ENCODE data around the gene CD28.

Gene CD28

DNA sequence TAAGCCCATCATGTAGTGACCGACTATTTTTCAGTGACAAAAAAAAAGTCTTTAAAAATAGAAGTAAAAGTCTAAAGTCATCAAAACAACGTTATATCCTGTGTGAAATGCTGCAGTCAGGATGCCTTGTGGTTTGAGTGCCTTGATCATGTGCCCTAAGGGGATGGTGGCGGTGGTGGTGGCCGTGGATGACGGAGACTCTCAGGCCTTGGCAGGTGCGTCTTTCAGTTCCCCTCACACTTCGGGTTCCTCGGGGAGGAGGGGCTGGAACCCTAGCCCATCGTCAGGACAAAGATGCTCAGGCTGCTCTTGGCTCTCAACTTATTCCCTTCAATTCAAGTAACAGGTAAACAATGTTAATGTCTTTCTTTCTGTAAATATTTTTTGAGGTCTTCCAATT, at the start of gene CD28:
Gene CD28, plus strand, starts transcription at position 237 of the 400 bp plus-strand sequence. Its CDS starts 58 bp downstream, at position 295.
- DNase-seq: peak in 1 of 56 donors; percentile 3

DNA sequence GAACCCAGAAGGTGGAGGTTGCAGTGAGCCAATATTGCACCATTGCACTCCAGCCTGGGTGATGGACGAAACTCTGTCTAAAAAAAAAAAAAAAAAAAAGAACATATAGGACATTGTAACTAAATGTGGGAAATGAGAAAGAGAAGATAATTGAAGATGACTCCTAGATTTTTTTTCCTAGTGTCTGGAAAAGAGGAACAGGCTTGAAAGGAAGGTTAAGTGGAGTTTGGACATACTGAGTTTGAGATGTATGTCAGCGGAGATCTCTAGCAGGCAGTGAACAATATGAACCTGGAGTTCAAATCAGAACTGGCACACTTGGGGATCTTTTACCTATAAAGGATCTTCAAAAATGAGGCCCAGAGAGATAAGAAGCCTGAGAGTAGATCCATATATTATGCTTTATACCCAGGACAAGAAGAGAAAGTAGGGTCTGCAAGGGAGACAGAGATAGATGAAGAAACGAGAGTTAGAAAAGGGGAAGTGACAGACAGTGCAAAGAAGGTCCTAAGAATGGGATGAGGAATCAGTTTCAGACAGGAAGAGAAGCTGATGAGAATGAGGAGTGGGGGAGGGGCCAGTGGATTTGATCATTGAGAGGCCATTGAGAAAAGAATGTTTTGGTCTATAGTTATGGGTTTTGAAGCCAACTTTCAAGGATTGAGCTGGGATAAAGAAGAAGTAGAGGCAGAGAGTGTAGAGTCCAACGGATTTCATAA, 46.9 kb upstream of the CD28 start:
- peak in 3 of 56 donors; percentile 3 to 33 (median 9) for DNase-seq

DNA sequence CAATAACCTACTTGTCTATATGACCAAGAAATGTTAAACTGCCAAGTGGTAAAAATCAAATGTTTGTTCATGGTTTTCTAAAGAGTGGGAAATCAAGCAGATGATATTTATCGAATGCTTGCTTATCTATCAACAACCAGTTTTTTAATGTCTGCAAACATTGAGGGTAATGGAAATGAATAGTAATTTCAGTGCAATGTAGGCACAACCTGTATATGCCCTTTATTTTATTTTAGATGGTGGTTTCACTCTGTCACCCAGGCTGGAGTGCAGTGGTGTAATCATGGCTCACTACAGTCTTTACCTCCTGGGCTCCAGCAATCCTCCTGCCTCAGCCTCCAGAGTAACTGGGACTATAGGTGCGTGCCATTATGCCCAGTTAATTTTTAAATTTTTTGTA, 46.0 kb upstream of the CD28 start:
- DNase-seq: no peak

DNA sequence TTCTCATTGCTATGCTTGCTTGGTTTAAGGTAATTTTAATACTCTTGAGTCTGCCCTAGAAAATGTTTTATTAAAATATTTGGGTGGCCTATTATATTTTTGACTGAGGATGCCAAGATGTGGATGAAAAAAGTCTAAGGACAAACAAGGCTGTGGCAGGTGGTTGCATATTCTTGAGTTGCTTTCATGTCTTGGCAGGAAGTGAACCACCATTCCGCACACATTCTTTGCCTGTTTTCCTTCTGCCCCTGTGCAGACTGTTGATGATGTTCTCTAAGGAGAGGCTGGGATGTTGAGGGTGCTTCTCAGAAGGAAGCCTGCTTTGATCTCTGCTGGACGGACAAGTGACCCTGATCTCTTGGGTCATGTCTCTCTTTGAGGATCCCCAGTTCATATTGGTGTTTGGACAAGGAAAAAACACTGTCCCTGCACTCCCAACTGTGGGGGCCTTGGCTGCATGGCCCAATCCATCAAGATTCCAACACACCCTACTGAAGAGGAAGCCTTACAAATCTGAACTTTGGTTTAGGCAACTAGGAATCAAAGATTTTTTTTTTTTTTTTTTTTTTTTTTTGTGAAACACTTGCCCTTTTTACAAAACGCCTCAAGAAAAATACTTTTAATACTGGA, 45.0 kb upstream of the CD28 start:
- DNase-seq: no peak

DNA sequence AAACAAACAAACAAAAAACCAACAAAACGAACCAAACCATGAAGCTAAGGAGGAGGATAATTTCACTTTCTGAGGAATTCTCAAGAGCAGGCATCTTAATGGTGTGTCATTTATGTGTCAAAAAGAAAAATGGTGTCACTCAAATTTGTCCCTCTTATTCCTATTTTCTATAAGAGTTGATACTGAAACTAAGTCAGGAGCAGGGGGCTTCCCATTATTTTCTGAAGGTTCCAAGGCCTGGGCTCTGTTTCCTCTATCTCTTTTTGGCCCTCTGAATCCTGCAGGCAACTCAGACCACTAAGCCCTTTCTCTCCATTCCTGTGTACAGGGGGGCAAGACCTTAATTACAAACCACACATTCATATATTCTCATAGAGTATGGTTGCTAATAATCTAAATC, 44.0 kb upstream of the CD28 start:
- no peak for DNase-seq

DNA sequence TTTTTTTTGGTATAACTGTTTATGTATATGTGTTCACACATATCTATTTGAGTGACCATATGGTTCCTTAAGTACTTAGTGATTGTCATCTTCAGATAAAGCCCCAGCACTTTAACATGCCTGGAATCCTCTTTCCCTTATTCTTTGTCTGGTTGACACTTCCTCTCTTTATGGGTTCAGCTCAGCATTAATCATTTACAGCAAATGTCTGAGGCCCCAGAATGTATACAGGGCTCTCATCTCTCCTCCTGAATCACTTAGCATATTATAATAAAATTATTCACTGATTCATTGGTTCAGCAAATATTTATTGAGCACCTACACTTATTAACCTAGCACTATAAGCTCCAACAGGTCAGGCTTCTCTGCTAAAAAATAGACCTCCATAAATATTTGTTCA, 43.5 kb upstream of the CD28 start:
- DNase-seq: no peak

DNA sequence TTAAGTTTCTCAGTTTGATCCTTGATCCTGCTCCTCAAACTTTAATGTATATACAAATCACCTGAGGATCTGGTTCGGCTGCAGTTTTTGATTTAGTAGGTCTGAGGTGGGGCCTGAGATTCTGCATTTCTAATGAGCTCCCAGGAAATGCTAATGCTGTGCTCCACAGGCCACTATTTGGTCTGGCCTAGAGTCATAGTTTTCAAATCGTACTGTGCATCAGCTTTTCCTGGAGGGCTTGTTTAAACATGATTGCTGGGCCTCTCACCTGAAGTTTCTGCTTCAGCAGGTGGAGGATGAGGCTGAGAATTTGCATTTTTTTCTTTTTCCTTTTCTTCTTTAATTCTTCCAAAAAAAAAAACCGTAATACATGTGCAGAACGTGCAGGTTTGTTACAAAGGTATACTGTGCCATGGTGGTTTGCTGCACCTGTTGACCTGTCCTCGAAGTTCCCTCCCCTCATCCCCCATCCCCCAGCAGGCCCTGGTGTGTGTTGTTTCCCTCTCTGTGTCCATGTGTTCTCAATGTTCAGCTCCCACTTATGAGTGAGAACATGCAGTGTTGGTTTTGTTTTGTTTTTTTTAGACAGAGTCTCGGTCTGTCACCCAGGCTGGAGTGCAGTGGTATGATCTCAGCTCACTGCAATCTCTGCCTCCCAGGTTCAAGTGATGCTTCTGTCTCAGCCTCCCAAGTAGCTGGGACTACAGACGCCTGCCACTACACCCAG, 42.2 kb upstream of the CD28 start:
- DNase-seq: no peak

DNA sequence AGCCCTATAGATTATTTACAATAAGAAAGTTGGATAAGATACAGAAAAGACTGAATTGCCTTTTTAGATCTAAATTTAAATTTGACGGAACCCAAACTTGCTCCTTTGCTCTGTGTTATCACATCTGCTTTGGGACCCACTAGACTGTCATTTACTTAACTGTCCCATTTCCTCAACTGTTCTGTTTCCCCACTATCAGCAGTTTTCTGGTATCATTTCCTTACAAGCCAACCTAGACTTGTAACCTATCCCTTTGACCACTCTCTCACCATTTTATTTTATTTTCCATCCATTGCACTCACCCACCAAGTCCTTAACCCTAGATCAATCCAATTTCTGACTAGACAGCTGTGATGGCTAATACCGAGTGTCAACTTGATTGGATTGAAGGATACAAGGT, 38.6 kb upstream of the CD28 start:
- no peak for DNase-seq

DNA sequence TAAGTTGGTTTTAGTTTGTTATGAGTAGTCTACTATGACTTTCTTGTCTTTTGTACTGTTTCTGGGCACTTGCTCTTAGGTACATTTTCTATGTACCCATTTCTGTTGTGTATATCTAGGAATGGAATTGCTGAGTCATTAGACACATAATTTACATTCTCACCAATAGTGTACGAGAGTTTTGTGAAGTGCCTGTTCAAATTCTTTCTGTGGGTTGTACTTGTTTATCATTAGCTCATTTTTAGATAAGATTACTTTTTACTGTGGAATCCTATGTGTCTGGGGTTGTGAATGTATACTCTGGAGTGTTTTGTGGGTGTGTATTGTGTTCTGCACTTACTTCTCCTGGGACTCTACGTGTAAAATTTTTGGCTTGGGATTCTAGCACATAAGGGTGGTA, 36.6 kb upstream of the CD28 start:
- DNase-seq: no peak

DNA sequence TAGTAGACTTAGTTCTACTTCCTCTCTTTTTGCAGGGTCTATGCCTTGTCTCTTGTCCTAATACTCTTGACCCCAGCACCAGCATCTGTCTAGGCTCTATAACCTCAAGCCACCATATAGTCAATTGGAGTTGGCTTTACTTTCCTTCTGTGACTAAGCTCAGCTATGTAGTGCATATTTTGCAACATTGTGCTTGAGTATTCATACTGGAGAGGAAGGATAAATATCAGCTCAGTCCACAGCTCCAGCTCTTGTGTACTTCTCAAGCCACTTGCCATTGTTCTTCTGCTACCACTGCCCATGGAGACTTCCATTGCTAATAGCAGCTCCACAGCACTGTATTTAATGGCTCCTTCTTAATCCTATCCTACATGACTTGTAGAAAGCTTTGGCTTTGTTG, 35.5 kb upstream of the CD28 start:
- DNase-seq: no peak

DNA sequence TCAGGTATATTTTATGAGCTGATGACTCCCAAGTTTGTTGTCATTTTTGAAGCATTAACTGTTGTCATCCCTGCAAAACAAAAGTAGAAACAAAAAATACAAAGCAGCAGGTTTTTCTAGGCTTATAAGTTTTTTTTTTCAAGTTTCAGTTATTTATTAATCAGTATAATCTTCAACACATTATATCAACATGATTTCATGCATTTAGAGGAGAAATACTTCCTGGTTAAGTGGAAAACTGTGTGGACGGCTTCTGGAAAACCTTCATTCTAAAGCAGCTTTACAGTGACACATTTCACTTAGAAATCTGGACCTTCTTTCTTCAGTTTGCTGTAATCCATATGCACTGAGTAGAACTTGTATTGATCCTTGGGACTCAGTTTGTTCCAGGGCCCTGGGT, 34.6 kb upstream of the CD28 start:
- DNase-seq: no peak

DNA sequence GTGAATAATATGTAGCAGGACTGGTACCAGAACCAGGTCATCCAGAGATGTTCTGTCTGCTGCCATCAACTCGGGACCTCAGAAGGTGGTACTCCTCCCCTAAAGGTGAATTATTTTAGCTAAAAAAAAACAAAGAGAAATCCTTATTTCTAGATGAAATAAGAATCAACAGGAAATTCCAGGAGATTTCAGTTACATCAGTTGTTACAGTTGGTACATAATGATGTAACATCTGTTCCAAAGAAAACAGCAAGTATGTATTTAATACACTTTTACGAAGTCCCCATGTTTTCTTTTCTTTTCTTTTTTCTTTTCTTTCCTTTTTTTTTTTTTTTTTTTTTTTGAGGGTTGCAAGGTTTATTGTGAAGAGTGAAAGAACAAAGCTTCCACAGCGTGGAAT, 33.6 kb upstream of the CD28 start:
- no peak for DNase-seq

DNA sequence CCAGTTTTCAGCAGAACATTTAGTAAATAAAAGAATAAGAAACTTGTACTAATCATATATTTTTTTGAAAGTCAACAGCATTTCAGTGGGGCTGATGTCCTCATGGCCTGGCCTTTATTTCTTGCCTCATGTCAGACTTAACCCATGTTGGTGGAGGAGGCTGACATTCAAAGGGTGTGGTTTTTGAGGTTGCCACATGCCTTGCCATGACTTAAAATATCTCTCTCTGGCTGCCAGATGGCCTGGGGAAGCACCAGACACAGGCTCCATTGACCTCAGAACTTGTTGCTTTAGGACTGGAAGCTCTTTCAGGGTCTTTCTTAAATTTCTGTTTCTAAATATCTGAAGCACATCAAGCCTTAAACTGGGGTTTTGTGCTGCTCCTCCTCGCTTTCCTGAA, 32.5 kb upstream of the CD28 start:
- no peak for DNase-seq

DNA sequence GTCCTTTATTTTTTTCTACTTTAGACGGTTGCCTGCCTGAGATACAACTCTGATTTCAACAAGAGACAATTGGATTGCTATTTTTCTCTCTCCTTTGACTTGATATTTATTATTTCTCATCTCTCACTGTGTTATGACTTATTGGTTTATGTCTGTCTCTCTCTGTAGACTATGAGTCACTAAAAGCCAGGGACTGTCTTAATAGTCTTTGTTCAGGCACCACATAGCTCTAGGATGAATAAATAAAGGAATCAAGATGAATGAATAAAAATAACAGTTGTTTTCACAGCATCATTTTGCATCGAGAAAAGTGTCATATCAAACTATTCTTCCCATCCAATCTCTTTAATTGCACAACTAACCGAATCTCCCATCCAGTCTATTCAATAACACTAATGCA, 31.4 kb upstream of the CD28 start:
- DNase-seq: no peak

DNA sequence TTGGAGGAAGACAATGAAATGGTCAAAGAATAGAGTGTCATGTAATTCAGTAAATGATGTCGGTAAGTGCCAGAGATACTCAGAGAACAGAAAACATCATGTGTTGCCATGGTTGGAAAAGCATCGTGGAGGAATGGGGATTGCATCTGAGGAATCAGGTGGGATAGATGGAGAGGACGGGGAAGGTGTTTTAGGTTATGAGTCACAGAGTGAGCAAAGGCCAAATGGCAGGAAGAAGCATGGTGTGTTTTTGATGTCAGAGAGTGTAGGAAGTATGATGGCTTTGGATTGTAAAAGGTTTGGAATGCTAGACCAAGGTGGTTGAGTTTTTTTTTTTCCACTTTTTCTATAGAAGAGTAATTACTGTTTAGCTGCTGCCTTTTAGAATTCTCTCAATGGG, 27.5 kb upstream of the CD28 start:
- no peak for DNase-seq

DNA sequence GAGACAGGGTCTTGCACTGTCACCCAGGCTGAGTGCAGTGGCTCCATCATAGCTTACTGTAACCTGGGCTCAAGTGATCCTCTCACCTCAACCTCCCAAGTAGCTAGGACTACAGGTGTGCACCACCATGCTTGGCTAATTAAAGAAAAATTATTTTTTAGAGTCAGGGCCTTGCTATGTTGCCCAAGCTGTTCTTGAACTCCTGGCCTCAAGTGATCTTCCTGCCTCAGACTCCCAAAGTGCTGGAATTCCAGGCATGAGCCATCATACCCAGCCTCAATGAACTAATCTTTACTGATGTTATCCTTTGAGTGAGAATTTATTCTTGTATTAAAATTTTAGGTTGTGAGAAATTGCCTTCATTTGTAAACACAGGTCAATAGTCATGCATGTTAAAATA, 27.0 kb upstream of the CD28 start:
- DNase-seq: no peak

DNA sequence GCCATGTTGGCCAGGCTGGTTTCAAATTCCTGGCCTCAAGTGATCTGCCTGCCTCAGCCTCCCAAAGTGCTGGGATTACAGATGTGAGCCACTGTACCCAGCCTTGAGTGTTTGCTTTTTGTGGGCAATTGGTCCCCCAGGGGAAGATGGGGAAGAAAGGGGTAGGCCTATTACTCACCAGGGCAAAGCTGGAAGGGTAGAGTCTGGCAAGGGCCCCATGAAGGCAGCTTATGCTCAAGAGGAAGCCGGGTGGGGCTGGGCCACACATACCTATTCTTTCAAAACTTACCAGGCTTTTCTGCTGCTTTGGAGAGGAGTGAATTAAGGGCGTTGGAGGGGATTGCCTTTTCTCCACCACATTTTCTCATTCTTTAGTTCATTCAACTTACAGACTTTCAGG, 24.5 kb upstream of the CD28 start:
- DNase-seq: no peak

DNA sequence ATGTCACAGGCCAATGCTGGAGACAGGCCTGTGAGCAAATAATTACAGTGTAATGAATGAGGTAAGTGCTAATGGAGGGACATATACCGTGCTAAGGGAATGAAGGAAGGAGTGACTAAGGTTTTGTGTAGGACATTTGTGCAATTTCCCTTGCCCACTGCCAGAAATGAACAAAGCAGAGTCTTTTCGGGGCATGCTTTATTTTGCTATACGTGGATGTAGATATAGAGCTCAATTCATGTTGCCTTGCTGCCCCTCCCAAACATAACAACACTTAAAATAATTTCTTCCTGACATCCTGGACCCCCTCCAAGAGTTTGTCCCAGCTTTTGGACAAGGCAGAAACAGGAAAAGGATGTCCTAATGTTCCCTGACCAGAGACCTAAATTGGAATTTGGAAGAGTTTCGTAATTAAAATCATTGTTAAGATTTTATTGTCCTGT, 23.7 kb upstream of the CD28 start:
- no peak for DNase-seq

DNA sequence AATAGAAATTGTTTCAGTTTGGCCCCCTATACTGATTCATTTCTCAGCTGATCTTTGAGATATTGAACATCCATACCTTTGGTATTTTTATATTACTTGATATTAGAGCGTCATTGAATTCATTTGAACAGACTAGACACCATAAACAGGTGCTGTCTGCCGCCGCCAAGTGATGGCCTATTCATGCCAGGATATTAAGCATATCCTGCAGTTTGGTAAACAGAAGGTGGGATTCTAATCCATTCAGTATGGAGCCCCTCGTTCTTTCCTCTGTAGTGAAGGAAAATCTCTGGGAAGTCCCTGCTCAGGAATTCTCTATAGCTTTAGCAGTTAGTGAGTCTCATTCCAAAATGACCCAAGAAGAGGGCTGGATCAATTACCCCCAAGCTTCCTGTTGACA, 23.0 kb upstream of the CD28 start:
- DNase-seq: no peak

DNA sequence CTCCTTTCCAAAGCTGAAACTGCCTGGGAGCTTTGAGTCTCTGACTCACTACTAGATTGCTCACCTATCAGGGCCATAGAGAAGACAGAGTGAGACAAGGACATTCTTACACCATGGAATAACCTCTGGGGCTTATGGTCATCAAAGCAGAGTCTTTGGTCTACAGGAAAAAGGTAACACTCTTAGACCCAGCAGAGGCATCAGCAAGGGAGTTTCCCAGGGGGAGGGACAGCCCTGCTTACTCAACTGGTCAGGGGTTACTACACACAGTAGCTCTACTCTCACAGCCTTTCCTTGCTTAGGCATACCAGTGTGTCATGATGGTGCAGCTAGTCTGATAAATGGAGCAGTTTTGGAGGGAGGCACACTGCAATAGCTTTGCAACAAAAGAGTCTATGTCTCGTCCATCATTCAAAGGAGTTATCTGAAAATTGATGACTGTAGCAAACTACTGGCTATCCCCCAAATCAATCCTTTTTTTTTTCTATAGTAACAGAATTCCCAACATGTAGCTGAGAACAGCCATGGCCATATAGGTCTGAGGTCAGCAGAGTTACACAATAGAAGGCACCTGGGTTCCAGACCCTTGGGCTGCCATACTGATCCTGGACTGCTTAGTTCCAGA, 22.4 kb upstream of the CD28 start:
- no peak for DNase-seq

DNA sequence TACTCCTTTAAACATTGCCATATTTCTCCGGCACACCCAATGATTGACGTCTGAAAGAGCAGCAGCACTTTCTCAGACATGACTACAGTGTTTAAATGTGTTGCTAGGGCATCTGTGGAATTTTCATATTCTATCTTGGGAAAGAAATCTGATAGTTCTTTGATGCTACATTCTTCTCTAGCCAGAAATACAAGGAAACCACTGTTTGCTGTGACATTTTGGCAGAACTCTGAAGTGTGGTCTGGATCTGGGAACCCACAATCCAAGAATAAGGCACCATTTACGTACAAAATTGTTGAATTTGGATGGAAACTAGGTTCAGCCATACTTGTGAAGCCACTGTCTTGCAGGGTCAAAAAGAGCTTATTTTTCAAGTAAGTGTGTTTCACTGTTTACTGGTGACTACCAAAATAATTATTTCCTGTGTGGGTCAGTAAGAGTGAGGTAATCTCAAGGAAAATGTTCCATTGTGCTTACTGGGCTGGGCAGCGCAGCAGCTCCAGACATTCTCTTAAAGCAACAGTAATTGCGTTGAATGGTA, 21.3 kb upstream of the CD28 start:
- DNase-seq: no peak
